ENCODE results near the gene KANK2.

KANK2 gene

GRCh38 chr19:11172576-11172975 is 24.8 kb downstream of the KANK2 start:
- no peak overlapping the region for H3K4me3 ChIP-seq (ENCODE audit: low read depth, low read length)
- H3K27me3 ChIP-seq (replicated peaks) = no peaks in the 10 kb centered on the region
- in situ Hi-C loops (cut with HindIII; ENCODE audit: low pct_ligation_motif_present, low sequenced_read_pairs) = no loop called here
- H3K27ac ChIP-seq = no peak overlapping the region
- peaks cover 48% of the 10 kb centered on the region for H3K36me3 ChIP-seq (replicated peaks)
- TF ChIP-seq, protein P1, sequence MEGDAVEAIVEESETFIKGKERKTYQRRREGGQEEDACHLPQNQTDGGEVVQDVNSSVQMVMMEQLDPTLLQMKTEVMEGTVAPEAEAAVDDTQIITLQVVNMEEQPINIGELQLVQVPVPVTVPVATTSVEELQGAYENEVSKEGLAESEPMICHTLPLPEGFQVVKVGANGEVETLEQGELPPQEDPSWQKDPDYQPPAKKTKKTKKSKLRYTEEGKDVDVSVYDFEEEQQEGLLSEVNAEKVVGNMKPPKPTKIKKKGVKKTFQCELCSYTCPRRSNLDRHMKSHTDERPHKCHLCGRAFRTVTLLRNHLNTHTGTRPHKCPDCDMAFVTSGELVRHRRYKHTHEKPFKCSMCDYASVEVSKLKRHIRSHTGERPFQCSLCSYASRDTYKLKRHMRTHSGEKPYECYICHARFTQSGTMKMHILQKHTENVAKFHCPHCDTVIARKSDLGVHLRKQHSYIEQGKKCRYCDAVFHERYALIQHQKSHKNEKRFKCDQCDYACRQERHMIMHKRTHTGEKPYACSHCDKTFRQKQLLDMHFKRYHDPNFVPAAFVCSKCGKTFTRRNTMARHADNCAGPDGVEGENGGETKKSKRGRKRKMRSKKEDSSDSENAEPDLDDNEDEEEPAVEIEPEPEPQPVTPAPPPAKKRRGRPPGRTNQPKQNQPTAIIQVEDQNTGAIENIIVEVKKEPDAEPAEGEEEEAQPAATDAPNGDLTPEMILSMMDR (IDR thresholded peaks at IDR 0.05; ENCODE audit: low read depth, low read length, missing control alignments) = no peak
- DNase-seq = no peak

- H3K27ac ChIP-seq = no peak overlapping the region
- H3K36me3 ChIP-seq (replicated peaks) = peaks cover 48% of the 10 kb centered on the region
- no peak overlapping the region for H3K4me3 ChIP-seq (ENCODE audit: low read depth, low read length)
- no peaks in the 10 kb centered on the region for H3K27me3 ChIP-seq (replicated peaks)
- TF ChIP-seq, protein P1 (IDR thresholded peaks at IDR 0.05; ENCODE audit: low read depth, low read length, missing control alignments) = no peak
- in situ Hi-C loops (cut with HindIII; ENCODE audit: low pct_ligation_motif_present, low sequenced_read_pairs) = no loop called here
- no peak for DNase-seq
Measured at GRCh38 chr19:11171144-11171543, 26.2 kb downstream of the KANK2 start.

GRCh38 chr19:11169896-11170678 is 27.3 kb downstream of the KANK2 start:
- in situ Hi-C loops (cut with HindIII; ENCODE audit: low pct_ligation_motif_present, low sequenced_read_pairs) = no loop called here
- Histone ChIP-seq H3K27ac (no peak overlapping the region), H3K36me3 (replicated peaks) (peaks cover 50% of the 10 kb centered on the region)

DNA sequence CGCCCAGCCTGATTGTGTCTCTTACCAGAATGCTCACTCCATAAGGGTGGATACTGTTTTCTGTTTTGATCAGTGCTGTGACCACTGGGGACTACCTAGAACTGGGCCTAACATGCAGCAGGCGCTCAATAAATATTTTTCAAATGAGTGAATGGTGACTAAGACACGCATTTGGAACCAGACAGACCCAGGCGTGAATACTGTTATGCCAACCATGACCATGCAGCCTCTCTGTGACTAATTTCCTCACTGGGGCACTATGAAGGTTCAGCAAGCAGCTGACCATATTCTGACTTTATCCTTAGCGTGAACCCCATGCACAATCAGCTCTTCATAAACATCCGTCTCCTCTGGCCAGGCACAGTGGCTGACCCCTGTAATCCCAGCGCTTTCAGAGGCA is 28.8 kb downstream of the KANK2 start:
- Histone ChIP-seq H3K27me3 (replicated peaks) (no peaks in the 10 kb centered on the region), H3K4me3 (ENCODE audit: low read depth, low read length) (no peak overlapping the region), H3K36me3 (replicated peaks) (peaks cover 41% of the 10 kb centered on the region), H3K27ac (peak overlapping the region; percentile 89)
- peak; percentile 94 for DNase-seq
- in situ Hi-C loops (cut with HindIII; ENCODE audit: low pct_ligation_motif_present, low sequenced_read_pairs) = no loop called here
- TF ChIP-seq, protein P1 (IDR thresholded peaks at IDR 0.05; ENCODE audit: low read depth, low read length, missing control alignments) = no peak

More at GRCh38 chr19:11169896-11170678, 27.3 kb downstream of the KANK2 start:
- H3K4me3 ChIP-seq (ENCODE audit: low read depth, low read length) = no peak overlapping the region
- DNase-seq = no peak
- H3K27me3 ChIP-seq (replicated peaks) = no peaks in the 10 kb centered on the region
- TF ChIP-seq, protein P1 (IDR thresholded peaks at IDR 0.05; ENCODE audit: low read depth, low read length, missing control alignments) = no peak

GRCh38 chr19:11166281-11167142 is 30.8 kb downstream of the KANK2 start:
- H3K27me3 ChIP-seq (replicated peaks) = no peaks in the 10 kb centered on the region
- peaks cover 30% of the 10 kb centered on the region for H3K36me3 ChIP-seq (replicated peaks)
- H3K4me3 ChIP-seq (ENCODE audit: low read depth, low read length) = no peak overlapping the region
- TF ChIP-seq, protein P1 (IDR thresholded peaks at IDR 0.05; ENCODE audit: low read depth, low read length, missing control alignments) = no peak
- in situ Hi-C loops (cut with HindIII; ENCODE audit: low pct_ligation_motif_present, low sequenced_read_pairs) = no loop called here
- DNase-seq = no peak
- no peak overlapping the region for H3K27ac ChIP-seq
